HG03064 (cell line): ENCODE data around the gene OR4N5.
"Not testable (repeated sequence)": the region's sequence is repeated elsewhere in the genome, so short reads cannot be mapped to it uniquely, and the experiment has no call there.

Experiments used
- ATAC-seq: cut with Tn5 transposase; IDR thresholded peaks from one replicate; pipeline ENCODE4 v1.9.1; 2021; ENCODE audit warnings: low read depth; ENCODE audit not compliant: unreplicated experiment

Gene OR4N5, protein sequence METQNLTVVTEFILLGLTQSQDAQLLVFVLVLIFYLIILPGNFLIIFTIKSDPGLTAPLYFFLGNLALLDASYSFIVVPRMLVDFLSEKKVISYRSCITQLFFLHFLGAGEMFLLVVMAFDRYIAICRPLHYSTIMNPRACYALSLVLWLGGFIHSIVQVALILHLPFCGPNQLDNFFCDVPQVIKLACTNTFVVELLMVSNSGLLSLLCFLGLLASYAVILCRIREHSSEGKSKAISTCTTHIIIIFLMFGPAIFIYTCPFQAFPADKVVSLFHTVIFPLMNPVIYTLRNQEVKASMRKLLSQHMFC

GRCh38 chr14:20138520-20138919 lies at the start of gene OR4N5:
OR4N5 (plus strand) TSS chr14:20138820; CDS start chr14:20143736, 4,916 bp downstream.
- ATAC-seq, result no peak

GRCh38 chr14:20092050-20092449 lies 46.6 kb upstream of the OR4N5 start:
- ATAC-seq, result no peak

- ATAC-seq, result no peak
Measured at GRCh38 chr14:20093442-20093841, 45.2 kb upstream of the OR4N5 start.

DNA sequence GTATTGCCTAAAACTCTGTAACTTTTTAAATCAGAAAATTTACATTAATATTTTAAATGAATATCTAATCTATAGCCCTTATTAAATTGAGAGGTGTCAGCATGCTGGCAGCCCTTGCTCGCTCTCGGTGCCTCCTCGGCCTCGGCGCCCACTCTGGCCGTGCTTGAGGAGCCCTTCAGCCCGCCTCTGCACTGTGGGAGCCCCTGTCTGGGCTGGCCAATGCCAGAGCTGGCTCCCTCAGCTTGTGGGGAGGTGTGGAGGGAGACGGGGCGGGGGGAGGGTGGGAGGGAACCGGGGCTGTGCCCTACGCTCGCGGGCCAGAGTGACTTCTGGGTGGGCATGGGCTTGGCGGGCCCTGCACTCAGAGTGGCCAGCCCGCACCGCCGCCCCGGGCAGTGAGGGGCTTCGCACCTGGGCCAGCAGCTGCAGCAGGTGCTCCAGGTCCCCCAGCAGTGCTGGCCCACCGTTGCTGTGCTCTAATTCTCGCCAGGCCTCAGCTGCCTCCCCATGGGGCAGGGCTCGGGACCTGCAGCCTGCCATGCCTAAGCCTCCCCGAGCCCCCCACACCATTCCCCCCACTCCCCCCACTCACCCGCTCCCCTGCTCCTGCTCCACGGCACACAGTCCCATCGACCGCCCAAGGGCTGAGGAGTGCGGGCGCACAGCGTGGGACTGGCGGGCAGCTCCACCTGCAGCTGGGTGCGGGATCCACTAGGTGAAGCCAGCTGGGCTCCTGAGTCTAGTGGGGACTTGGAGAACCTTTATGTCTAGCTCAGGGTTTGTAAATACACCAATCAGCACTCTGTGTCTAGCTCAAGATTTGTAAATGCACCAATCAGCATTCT lies 39.5 kb upstream of the OR4N5 start:
- ATAC-seq, result not testable (repeated sequence)

DNA sequence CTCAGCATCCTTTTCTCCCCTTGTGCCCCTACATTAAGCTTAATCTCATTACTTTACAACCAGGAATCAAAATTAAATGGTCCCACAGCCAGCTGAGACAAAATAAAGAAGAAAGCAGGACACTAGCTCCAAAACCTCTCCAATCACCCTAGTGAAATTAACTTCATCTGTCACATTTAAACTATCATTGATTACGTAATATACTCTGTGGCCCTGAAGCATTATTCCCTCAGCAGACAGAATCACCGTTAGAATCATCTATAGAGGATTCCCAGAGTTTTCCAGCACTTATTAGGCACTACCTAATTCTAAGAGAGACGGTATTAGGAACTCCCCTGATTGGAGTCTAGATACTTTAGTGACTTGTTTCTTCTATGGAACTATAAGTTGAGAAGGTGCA lies 28.2 kb upstream of the OR4N5 start, which contains the start of gene OR4K17:
Gene OR4K17, plus strand, starts transcription at position 302 of the 400 bp plus-strand sequence. CDS start 6,761 bp downstream, outside the sequence.
- ATAC-seq, result no peak

GRCh38 chr14:20112321-20112720 lies 26.3 kb upstream of the OR4N5 start:
- no peak for ATAC-seq

GRCh38 chr14:20116748-20117147 lies 21.9 kb upstream of the OR4N5 start:
- no peak for ATAC-seq

DNA sequence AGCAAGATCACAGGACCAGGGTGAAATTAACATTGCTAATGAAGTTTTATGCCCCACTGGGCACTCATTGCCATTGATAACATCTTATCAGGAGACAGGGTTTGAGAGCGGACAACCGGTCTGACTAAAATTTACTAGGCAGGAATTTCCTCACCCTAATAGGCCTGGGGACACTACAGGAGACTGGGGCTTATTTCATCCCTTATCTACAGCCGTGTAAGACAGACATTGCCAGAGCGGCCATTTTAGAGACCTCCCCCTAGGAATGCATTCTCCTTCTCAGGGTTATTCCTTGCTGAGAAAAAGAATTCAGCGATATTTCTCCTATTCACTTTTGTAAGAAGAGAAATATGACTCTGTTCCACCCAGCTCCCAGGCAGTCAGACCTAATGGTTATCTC lies 19.8 kb upstream of the OR4N5 start:
- ATAC-seq, result no peak

GRCh38 chr14:20143911-20144310 lies 5.3 kb downstream of the OR4N5 start:
- no peak for ATAC-seq

DNA sequence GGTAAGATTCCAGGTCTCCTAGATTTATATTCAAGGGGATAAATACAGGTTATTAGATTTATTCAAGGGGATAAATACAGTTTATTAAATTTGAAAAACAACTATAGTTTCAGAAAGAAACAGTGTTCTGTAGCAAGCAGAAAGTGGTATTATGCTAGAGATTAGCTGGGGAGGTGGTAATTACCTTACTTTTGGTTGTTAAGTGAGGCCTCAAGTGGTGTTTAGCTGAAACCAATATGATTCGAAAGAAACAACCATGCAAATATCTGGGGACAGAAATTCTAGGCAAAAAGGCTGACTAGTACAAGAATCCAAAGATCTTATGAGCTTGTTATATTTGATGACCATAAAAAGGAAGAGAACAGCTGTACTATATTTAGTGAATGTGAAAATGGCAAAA lies 6.2 kb downstream of the OR4N5 start:
- ATAC-seq, result no peak

DNA sequence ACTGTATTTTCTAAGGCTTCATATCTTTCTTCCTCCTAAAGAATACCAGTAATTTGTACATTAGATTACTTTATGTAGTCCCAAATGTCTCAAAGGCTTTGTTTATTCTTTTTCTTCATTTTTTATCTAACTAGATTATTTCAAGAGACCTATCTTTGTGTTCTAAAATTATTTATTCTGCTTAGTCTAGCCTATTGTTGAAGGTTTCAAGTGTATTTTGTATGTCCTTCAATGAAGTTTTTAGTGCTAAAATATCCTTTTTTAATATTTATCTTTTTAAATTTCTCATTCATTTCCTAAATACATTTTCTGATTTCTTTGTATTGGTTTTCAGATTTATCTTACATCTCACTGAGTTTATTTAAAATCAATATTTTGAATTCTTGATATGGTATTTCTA lies 25.8 kb downstream of the OR4N5 start:
- no peak for ATAC-seq

- no peak for ATAC-seq
Measured at GRCh38 chr14:20167091-20167490, 28.5 kb downstream of the OR4N5 start.

DNA sequence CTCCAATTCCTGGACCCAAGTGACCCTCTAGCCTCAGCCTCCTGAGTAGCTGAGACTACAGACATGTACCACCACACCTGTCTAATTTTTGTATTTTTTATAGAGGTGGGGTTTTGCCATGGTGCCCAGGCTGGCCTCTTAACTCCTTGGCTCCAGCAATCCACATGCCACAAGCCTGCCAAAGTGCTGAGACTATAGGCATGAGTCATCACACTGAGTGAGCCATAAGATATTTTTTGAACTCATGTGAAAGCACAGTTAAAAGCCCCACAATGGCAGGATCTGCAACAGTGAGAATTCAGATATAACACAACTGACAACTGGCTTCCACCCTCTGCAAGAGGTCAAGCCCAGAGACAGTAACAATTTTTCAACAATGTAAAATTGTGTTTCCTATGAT lies 31.2 kb downstream of the OR4N5 start:
- not testable (repeated sequence) for ATAC-seq

DNA sequence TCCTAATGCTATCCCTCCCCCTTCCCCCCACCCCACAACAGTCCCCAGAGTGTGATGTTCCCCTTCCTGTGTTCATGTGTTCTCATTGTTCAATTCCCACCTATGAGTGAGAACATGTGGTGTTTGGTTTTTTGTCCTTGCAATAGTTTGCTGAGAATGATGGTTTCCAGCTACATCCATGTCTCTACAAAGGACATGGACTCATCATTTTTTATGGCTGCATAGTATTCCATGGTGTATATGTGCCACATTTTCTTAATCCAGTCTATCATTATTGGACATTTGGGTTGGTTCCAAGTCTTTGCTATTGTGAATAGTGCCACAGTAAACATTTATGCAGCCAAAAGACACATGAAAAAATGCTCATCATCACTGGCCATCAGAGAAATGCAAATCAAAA lies 35.6 kb downstream of the OR4N5 start:
- ATAC-seq, result not testable (repeated sequence)

GRCh38 chr14:20176330-20176729 lies 37.7 kb downstream of the OR4N5 start:
- ATAC-seq, result no peak

- no peak for ATAC-seq
Measured at GRCh38 chr14:20177433-20177974, 38.9 kb downstream of the OR4N5 start.

- no peak for ATAC-seq
Measured at GRCh38 chr14:20179218-20179617, 40.6 kb downstream of the OR4N5 start.

DNA sequence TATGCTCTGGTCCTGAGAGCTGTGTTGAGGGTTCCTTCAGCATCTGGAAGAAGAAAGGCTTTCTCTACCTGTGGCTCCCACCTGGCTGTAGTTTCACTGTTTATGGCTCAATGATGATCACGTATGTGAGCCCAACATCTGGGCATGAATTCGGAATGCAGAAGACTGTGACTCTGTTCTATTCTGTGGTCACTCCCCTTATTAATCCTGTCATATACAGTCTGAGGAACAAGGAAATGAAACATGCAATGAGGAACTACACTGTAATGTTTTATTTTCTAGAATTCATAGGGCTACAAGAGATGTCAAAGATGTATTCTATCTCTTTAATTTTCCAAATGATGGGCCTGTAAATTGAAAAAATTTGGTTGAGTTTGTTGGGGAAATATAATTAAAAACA lies 41.3 kb downstream of the OR4N5 start:
- no peak for ATAC-seq

- no peak for ATAC-seq
Measured at GRCh38 chr14:20180486-20180885, 41.9 kb downstream of the OR4N5 start.

- no peak for ATAC-seq
Measured at GRCh38 chr14:20184181-20184580, 45.6 kb downstream of the OR4N5 start.

DNA sequence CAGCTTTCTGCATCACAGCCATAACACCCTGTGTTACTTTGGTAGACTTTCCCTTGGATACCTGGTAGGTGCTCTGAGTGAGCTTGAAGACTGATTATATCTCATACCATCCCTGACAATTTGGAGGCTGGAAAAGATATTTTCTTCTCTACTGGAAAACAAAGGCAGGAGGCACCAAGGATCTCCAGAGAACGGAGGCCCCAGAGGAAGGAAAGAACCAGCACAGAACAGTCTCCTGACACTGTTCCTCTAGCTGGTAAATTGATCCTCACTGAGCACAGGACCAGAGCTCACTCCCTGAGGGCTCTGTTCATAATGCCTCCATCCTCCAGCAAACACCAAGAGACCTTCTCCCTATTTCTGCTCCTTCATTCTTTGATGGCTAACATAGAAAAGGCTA lies 52.0 kb downstream of the OR4N5 start, which contains the start of gene OR11G2:
Gene OR11G2, plus strand, starts transcription at position 301 of the 400 bp plus-strand sequence. CDS start 6,542 bp downstream, outside the sequence.
- ATAC-seq, result no peak
